ENCODE measurements around the gene MMS19.
"Not testable (repeated sequence)": the region's sequence is repeated elsewhere in the genome, so short reads cannot be mapped to it uniquely, and the experiment has no call there.

The MMS19 gene

GRCh38 chr10:97459933-97460332 is 38.3 kb downstream of the MMS19 start:
- no peak for FAIRE-seq

DNA sequence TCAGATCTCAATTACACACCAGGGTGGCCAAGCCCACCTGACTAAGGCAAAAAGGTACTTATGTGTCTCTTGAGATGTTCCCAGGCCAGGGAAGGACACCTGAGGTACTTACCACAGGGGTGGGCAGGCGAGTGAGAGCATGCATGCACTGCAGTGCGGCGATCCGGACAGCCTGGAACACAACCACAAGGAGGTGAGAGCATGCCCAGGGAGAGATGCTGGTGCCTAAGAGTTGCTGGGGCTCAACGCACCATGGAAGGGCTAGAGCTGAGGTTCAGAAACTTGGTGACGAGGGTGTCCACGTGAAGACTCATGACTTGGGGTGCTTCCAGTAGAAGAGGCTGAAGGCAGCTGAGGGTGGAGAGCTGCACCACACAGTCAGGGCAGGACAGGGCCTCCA is 39.1 kb downstream of the MMS19 start:
- FAIRE-seq = no peak

- no peak for FAIRE-seq
Measured at GRCh38 chr10:97456686-97457065, 41.5 kb downstream of the MMS19 start.

DNA sequence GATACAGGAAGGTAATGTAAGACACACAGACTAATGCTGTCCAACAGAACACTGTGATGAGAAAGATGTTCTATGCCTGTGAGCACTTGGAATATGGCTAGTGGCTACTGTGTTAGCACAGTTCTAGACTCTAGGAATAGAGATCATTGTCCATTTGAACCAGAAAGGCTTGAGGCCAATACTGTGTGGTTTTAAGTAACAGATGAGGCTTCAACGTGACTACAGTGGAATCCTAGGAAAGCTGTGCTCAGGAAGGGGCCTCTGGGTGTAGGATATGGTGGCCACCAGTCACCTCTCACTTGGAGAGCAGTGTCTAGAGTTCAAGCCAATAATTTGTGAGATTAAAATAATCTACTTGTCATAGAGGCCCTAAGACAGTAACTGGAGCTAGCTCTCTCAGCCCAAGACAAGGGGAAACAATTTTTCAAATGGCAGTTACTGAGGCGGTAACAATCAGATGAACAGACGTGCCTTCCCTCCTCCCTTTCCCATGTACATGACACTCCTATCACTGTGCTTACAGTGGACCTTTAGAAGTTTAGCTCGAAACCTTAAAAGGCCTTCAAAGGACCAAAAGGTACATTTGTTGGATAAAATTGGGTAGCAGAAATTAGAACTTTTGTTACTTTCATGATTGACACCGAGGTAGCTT is 42.1 kb downstream of the MMS19 start:
- FAIRE-seq = no peak

- no peak for FAIRE-seq
Measured at GRCh38 chr10:97454330-97455036, 43.7 kb downstream of the MMS19 start.

DNA sequence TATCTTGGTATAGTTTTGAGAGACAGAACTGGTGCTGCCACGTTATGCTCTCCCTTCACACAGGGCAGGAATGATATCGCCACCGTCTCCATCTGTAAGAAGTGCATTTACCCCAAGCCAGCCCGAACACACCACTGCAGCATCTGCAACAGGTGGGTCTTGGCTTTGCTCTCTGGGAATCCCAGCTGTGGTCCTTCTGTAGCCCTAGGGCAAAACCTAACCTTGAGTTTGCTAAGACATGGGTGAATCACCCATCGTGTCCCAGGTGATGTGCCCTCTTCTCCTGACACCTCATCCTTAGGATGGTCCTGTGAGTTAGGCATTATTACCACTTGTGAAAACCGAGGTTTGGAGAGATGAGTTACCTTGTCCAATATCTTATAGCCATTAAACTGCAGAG is 45.9 kb downstream of the MMS19 start:
- FAIRE-seq = no peak

- FAIRE-seq = no peak
Measured at GRCh38 chr10:97451605-97452004, 46.6 kb downstream of the MMS19 start.

DNA sequence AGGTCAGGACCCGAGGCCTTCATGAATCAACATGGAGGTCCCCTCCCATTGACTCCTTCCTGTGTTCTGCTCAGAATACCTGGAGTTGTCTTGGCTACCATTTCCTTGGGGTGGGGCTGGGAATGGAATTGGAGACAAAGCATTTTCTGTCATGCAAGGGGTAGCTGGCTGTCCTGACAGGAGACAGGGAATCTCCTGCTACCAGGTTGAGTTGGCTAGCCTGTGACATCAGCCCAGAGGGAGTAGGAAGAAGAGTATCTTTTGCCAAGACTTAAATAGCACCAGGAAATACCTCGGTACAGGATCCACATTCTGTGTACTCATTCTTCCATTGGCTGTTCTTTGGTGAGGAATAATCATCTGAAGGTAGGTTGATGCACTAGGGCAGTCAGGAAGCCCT is 47.4 kb downstream of the MMS19 start:
- FAIRE-seq = no peak

GRCh38 chr10:97445722-97446639 is 52.2 kb downstream of the MMS19 start, which contains the start of the genes EXOSC1 and ZDHHC16:
Gene EXOSC1, minus strand, starts transcription at chr10:97446006. Its CDS starts 21 bp downstream, at chr10:97445985.
Gene ZDHHC16, plus strand, starts transcription at chr10:97446175. Its CDS starts 5,501 bp downstream, at chr10:97451676.
- FAIRE-seq = no peak

DNA sequence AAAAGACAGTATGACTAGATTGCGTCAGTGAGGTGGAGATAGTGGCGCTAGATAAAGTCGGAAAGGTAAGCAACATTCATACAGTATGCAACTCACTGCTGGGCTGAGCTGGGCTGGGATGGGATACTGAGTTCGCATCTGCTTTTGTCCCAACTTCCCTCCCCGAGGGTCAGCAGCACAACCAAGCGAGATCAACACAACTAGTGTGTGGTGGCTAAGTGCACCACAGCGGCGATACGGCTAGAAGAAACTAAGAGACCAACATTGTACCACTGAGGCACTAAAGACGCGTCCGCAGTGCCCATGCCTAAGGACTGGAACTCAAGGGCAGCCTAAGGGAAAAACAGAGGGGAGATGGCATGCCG is 52.9 kb downstream of the MMS19 start:
- FAIRE-seq = no peak

DNA sequence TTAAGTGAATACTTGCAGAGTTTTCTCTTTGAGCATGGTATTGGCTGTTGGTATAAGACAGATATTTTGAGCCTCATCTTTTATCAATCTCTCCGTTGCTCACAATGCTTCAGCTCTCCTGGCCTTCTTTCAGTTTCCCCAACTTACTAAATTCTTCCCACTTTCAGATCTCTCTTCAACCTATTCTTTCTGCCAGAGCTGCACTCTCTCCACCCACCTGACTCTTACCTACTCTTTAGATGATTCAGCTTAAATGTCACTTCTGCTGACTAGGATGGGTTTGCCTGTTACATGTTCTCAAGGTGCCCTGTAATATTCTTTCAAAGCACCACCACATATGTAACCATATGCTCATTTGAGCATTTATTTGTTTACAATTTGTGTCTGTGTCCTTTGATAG is 54.0 kb downstream of the MMS19 start:
- FAIRE-seq = no peak

- FAIRE-seq = no peak
Measured at GRCh38 chr10:97442277-97442676, 55.9 kb downstream of the MMS19 start.

DNA sequence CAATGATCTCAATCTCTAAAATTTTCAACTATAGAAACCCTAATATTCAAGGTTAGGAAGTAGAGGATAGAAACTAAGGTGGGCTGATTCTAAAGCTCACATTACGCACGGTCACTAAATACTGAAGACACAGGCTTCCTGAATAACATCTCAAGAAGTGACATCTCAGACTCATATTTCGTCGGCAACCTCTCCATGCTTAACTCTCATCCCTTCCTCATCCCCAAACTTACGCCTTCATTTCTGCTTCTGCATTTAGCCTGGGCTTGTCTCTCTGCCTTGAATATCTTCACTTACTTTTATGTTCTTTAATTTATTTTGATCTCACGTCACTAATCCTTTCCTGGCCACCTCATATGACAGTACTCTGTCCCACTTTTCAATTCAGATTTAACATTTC is 63.0 kb downstream of the MMS19 start:
- FAIRE-seq = no peak

DNA sequence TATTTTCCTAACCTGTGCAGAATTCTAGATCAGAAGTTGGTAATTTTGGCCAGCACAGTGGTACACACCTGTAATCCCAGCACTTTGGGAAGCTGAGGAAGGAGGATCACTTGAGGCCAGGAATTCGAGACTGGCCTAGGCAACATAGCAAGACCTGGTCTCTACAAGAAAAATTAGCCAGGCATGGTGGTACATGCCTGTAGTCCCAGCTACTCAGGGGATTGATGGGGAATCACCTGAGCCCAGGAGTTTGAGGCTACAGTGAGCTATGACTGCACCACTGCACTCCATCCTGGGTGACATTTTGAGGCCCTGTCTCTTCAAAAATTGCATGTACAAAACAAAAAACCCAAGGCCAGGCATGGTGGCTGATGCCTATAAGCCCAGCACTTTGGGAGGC is 63.7 kb downstream of the MMS19 start:
- FAIRE-seq = no peak

DNA sequence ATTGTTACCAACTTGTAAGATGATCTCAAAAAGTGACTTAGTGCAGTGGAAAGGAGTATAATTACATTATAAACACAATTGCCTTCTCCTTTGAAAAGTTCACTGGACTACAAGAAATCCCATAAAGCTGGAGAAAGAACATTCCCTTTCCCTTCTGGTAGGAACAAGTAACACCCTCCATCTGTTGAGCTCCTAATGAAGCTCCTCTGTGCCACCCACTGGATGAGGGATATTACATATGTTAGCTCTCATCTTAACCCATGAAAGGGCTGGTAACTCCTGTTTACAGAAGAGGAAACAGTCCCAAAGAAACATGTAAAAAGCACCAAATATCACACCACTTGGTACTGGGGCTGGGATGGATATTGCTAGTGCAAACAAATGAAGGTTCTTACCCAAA is 64.2 kb downstream of the MMS19 start:
- no peak for FAIRE-seq

DNA sequence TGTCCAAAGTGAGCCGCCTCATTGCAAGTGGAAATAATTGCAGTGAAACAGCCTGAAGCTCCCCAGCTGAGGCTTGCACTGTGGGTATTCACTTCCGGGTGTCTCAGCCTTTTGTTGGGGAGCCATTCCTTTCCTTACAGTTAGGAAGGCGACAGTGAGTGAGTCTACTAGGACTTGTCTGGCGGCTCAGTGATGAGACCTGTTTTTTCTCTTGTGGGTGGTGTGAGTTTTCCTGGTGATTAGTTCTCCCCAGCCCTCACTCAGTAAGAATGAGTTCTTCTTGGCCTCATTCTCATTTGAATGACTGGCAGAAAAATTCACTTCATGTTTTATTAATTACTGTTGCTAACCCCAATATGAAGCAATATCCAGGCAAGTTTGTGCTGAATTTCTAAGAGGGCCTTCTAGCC is 69.6 kb downstream of the MMS19 start:
- FAIRE-seq = no peak

GRCh38 chr10:97427571-97428179 is 70.5 kb downstream of the MMS19 start:
- no peak for FAIRE-seq

DNA sequence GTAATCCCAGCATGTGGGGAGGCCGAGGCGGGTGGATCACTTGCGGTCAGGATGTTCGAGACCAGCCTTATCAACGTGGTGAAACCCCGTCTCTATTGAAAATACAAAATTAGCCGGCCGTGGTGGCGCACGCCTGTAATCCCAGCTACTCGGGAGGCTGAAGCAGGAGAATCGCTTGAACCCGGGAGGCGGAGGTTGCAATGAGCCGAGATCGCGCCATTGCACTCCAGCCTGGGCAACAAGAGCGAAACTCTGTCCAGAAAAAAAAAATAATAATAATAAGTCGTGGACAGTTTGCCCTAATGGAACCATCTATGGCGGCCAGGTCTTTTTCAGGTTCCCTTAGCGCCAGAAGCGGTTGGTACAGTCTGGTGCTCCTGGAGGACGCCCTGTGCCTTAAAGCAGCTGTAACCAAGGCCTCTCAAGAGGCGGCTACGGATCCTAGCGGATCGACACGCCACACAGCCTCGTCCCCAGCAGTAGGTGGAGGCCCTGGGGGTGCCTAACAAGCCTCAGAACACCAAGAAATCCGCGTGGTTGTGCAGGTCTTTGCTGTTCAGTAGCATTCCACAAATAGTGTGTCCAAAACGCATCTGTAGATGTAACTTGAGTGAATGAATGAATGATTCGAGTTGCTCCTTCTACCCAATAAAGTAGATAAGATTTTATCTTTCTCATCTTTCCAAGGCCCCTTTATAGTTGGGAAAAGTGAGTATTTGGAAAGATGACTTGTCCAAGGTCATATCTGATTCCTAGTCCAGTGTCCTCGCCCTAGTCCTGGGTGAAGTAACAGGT is 71.2 kb downstream of the MMS19 start:
- FAIRE-seq = no peak

GRCh38 chr10:97425964-97426775 is 72.1 kb downstream of the MMS19 start, which contains the start of gene PGAM1:
Gene PGAM1, plus strand, starts transcription at chr10:97426191. Its CDS starts 117 bp downstream, at chr10:97426308.
- no peak for FAIRE-seq

- FAIRE-seq = not testable (repeated sequence)
Measured at GRCh38 chr10:97423757-97424098, 74.5 kb downstream of the MMS19 start.

DNA sequence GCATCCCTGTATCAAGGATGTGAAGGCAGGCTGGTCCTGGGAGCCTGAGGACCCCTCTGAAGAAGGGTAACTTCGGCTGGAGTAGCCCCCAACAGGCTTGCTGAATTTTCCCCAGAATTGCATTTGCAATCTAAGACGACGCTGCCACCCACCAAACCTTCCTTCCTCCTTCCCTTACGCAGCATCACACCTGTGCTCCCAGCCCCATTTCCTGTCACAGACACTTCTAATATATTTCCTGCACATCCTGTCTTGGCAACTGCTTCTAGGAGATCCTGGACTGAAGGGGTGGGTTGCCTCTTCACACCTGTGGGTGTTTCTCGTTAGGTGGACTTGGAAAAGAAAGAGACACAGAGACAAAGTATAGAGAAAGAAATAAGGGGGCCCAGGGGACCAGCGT is 81.7 kb downstream of the MMS19 start:
- no peak for FAIRE-seq
